Mesodermal cell (in vitro differentiated cells): ENCODE data around the gene SLC29A2.
A peak's percentile ranks its signal among the peaks of the same experiment; 100 is the strongest.
"Not testable (repeated sequence)": the region's sequence is repeated elsewhere in the genome, so short reads cannot be mapped to it uniquely, and the experiment has no call there.

Source experiments
- H3K27ac ChIP-seq: 2 replicates; pipeline ENCODE4 v1.7.0; 2013; ENCODE audit warnings: mild to moderate bottlenecking, low read depth, low read length, moderate library complexity; ENCODE audit not compliant: severe bottlenecking
- H3K36me3 ChIP-seq: 2 replicates; pipeline ENCODE4 v1.7.1; 2013; ENCODE audit warnings: mild to moderate bottlenecking, low read length, moderate library complexity; ENCODE audit not compliant: control insufficient read depth, insufficient read depth
- H3K4me1 ChIP-seq: one replicate; pipeline ENCODE4 v1.7.1; 2013; ENCODE audit warnings: mild to moderate bottlenecking, low read length; ENCODE audit not compliant: insufficient read depth, control insufficient read depth, poor library complexity, severe bottlenecking
- H3K4me3 ChIP-seq: 2 replicates; pipeline ENCODE4 v1.7.0; 2013; ENCODE audit warnings: low read length, control low read depth, mild to moderate bottlenecking; ENCODE audit not compliant: insufficient read depth, poor library complexity, severe bottlenecking; ENCODE audit errors: extremely low read depth
- H3K9me3 ChIP-seq: 2 replicates; pipeline ENCODE4 v1.7.1; 2013; ENCODE audit warnings: mild to moderate bottlenecking, low read length, moderate library complexity; ENCODE audit not compliant: control insufficient read depth
- WGBS, 2 experiments: methylation state at CpG; one replicate each; pipeline ENCODE4 v1.1.5; 2013; ENCODE audit warnings: missing lambda C conversion rate in 2 of 2; ENCODE audit not compliant: insufficient coverage in 2 of 2; 5-methylcytosine and 5-hydroxymethylcytosine counted together

Gene SLC29A2

DNA sequence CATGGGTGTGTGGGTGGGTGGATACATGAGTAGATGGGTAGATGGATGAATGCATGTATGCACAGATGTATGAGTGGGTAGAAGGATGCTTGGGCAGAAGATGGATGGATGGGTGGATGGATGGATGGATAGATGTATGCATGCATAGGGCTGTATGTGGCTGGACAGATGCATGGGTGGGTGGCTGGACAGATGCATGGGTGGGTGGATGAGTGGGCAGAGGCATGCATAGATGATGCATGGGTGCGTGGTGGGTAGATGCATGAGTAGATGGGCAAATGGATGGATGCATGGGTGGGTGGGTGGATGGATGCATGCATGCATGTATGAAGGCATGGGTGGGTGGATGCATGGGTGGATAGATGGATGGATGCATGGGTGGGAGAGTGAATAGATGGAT lies 47.9 kb downstream of the SLC29A2 start:
- H3K27ac ChIP-seq: no peak overlapping the region
- H3K4me1 ChIP-seq: peaks cover 45% of the 10 kb centered on the region
- no peak overlapping the region for H3K4me3 ChIP-seq
- H3K9me3 ChIP-seq: peaks cover 3% of the 10 kb centered on the region
- no peaks in the 10 kb centered on the region for H3K36me3 ChIP-seq
- 100% methylated on average over 1 of the region's 1 CpG for WGBS, 2 experiments

DNA sequence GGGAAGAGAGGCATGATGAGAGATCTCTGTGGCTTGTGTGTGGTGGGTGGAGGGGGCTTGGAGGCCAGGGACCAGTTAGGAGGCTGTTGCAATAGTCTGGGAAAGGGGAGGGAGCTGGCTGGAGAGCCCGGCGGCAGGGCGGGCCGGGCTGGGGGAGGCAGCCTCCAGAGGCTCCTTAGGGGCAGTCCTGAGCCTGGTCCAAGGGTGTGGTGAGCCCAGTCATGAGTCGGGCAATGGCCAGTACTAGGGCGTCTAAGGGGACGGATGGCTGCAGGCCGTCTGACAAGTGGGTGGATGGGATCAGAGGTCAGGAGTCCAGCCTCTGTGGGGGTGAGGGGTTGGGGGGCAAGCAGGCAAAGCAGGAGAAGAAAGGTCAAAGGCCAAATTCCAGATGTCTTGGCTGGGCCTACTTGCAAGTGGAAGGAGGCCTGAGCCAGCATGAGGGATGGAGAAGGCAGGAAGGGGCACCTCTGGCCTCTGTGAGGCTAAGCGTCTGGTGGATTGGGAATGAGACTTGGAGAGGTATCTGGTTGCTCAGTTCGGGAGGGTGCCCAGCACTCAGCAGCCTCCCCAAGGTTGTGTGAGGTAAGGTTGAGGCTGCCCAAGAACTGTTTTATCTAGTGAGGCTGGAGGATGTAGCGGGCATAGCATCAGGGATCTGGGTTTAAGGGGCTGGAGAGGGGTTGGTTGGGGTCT lies 48.7 kb downstream of the SLC29A2 start:
- H3K36me3 ChIP-seq: no peaks in the 10 kb centered on the region
- WGBS, 2 experiments: 84 to 96% methylated on average over 7 to 11 of the region's 11 CpGs
- no peak overlapping the region for H3K4me3 ChIP-seq
- H3K4me1 ChIP-seq: peaks cover 47% of the 10 kb centered on the region
- no peak overlapping the region for H3K27ac ChIP-seq
- H3K9me3 ChIP-seq: peaks cover 3% of the 10 kb centered on the region

DNA sequence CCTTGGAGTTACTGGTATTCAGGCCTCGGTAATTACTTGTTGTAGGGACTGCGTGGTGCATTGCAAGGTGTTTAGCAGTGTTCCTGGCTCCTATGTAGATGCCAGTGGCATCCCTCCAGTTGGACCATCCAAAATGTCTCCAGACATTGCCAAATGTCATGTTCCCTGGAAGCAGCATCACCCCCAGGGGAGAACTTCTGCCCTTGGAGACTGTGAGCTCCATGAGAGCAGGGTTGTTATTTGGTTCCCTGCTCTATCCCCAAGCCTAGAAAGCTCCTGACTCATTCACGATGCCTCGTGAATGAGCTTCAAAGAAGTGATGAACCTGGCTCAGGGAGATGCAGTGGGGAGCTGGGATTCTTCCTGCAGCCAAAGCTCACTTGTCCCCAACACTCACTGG lies 50.0 kb downstream of the SLC29A2 start:
- H3K27ac ChIP-seq: peak overlapping the region; percentile 16
- no peaks in the 10 kb centered on the region for H3K36me3 ChIP-seq
- 94 to 100% methylated on average over 4 of the region's 4 CpGs for WGBS, 2 experiments
- H3K9me3 ChIP-seq: peaks cover 3% of the 10 kb centered on the region
- H3K4me1 ChIP-seq: peaks cover 45% of the 10 kb centered on the region
- H3K4me3 ChIP-seq: no peak overlapping the region

DNA sequence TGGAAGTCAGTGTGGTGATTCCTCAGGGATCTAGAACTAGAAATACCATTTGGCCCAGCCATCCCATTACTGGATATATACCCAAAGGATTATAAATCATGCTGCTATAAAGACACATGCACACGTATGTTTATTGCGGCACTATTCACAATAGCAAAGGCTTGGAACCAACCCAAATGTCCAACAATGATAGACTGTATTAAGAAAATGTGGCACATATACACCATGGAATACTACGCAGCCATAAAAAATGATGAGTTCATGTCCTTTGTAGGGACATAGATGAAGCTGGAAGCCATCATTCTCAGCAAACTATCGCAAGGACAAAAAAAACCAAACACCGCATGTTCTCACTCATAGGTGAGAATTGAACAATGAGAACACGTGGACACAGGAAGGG lies 50.8 kb downstream of the SLC29A2 start:
- H3K27ac ChIP-seq, H3K9me3 ChIP-seq, H3K36me3 ChIP-seq, H3K4me3 ChIP-seq: not testable (repeated sequence)
- 100% methylated on average over 1 of the region's 6 CpGs; no CpG with 5 or more reads in 1 of the 2 experiments for WGBS, 2 experiments
- H3K4me1 ChIP-seq: peaks cover 47% of the 10 kb centered on the region

DNA sequence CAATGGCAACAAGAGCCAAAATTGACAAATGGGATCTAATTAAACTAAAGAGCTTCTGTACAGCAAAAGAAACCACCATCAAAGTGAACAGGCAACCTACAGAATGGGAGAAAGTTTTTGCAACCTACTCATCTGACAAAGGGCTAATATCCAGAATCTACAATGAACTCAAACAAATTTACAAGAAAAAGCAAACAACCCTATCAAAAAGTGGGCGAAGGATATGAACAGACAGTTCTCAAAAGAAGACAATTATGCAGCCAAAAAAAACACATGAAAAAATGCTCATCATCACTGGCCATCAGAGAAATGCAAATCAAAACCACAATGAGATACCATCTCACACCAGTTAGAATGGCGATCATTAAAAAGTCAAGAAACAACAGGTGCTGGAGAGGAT lies 51.3 kb downstream of the SLC29A2 start:
- not testable (repeated sequence) for H3K27ac ChIP-seq, H3K36me3 ChIP-seq, H3K4me3 ChIP-seq, H3K9me3 ChIP-seq
- peaks cover 47% of the 10 kb centered on the region for H3K4me1 ChIP-seq
- no CpG with 5 or more reads among the region's 2 CpGs for WGBS, 2 experiments

DNA sequence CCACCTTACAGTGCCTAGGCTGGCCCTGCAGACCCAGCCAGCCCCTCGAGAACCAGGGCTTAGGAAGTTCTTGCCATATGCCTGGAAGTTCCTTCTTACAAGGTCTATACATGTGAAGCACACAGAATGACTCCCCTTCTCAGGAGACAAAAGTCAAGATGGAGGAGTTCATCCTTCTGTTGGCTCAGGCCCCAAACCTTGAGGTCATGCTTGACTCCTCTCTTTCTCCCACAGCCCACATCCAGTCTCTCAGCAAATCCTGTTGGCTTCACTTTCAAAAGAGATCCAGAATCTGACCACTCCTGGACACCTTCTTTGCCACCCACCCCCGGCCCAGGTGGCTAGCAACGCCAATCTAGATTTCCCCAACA lies 53.0 kb downstream of the SLC29A2 start:
- peaks cover 53% of the 10 kb centered on the region for H3K4me1 ChIP-seq
- no peaks in the 10 kb centered on the region for H3K36me3 ChIP-seq
- WGBS, 2 experiments: 94% methylated on average over 2 of the region's 3 CpGs; no CpG with 5 or more reads in 1 of the 2 experiments
- H3K4me3 ChIP-seq: no peak overlapping the region
- H3K9me3 ChIP-seq: peaks cover 3% of the 10 kb centered on the region
- H3K27ac ChIP-seq: peak overlapping the region; percentile 95

DNA sequence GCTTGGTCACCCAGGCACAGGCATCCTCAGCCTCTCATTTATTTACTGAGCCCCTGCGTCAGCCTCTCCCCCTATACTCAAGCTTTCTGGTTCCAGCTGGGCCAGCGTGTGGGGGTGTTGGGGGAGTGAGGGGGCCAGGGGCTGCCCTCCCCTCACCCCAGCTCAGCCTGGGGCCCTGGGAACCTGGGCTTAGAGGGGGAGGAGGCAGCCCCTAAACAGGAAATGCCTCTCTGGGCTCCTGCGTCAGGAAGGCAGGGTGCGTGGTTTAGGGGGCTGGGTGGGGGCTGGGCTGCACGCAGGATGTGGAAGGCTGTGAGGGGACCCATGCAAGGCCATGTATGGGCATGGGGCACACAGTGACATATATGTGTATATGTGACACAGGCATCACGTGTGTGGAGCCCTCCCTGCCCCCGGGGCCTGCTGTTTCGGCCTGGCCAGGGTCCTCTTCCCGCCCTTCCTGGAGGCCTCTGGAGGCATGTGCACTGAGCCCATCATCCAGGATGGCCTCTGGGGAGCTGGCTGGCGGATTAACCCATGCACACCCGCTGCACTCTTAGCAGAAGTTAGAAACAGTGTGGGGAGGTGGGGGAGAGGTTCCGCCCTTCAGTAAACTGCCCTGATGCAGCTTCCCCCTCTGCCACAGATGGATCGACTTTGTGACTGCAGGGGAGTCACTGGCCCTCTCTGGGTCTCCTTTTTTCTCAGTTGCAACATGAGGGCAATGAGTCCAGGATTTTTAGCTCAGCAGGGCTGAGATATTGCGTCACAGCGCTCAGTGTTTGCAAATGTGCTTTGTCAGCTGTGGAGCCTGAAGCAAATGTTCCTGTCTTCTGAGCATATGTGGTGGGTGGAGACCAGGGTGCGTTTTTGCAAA lies 53.6 kb downstream of the SLC29A2 start:
- Histone ChIP-seq H3K4me1 (peaks cover 53% of the 10 kb centered on the region), H3K36me3 (no peaks in the 10 kb centered on the region), H3K27ac (peak overlapping the region; percentile 95), H3K4me3 (no peak overlapping the region), H3K9me3 (peaks cover 3% of the 10 kb centered on the region)
- 43 to 47% methylated on average over 9 to 12 of the region's 16 CpGs for WGBS, 2 experiments

DNA sequence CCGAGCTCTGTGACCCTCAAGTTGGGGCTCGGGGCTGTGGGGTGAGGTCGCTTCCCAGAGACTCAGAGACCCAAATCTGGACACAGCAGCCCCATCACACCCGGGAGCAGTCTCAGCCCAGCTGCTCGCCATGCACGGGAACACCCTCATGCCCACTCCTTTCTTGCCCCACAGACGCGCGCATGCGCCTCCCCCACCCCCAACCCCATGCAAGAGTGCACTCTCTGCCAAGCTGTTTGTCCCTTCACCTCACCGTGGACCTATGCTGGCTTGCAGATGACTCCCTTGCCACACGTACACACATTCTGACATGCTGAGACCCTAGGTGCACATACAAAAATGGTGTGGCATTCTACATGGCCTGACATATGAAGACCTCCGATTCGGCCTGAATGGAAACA lies 54.2 kb downstream of the SLC29A2 start:
- Histone ChIP-seq H3K4me1 (peaks cover 53% of the 10 kb centered on the region), H3K27ac (peak overlapping the region; percentile 95), H3K9me3 (peaks cover 3% of the 10 kb centered on the region), H3K4me3 (peak overlapping the region; percentile 23), H3K36me3 (no peaks in the 10 kb centered on the region)
- 22 to 33% methylated on average over 12 to 13 of the region's 14 CpGs for WGBS, 2 experiments

DNA sequence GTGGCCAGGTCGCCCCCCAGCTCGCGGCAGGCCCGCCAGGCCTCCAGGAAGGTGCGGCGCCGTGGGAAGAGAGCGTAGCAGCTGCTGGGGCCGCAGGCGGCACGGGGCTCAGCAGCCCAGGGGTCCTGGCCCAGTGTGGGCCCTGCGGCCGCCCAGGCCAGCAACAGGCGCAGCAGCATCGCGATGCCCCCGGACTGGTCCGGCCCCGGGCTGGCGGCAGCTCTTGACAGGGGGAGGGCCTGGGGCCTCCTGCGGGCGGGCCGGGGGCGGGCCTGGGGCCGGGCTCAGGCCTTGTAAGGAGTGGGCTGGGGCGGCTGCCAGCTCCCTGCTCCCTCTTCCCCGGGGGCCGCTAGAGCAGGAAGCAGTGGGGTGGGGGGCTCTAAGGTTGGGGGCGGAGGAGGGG lies 54.7 kb downstream of the SLC29A2 start, which contains the start of gene CD248:
CD248 (minus strand) TSS at position 196 of the 403 bp plus-strand sequence; CDS start at position 179, 17 bp downstream.
- H3K27ac ChIP-seq: peak within 1 kb of the TSS; percentile 95
- WGBS, 2 experiments: 35 to 48% methylated on average over 11 to 14 of the region's 29 CpGs

DNA sequence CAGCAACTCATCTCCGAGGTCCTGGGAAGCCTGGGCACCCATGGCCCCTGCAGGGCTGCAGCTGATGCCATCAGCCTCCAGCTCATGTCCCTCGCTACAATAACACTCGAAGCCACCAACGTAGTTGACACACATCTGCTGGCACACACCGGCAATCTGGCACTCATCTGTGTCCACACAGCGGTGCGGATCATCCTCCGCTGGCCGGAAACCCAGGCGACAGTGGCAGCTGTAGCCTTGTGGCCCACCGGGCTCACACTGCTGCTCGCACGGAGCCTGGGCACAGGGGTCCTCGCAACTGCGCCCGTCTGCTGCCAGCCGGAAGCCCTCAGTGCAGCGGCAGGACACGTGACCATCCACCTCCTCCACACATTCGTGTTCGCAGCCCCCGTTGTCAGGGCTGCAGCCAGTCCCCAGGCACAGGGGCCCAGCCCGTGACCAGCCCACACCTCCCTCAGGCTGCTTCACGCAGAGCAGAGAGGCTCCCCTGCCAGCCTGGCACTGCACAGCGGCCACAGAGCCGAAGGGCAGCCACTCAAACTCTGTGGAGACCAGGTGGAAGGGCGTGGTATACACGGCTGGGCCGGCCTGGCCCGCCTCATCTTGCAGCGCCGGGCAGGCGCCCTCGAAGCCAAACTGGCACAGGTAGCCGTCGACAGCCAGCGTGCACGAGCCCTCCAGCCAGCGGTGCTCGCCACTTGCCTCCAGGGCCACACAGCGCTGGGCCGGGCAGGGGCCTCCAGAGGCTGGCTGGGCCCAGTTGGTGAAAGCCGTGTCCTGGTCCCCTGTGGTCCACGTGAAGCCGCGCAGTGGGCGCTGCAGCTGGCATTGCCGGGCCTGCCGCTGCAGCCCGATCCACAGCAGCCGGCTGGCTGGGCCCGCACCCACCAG lies 55.4 kb downstream of the SLC29A2 start:
- Histone ChIP-seq H3K4me3 (peak overlapping the region; percentile 23), H3K27ac (no peak overlapping the region)
- WGBS, 2 experiments: 93% methylated on average over 52 of the region's 52 CpGs

More for the DNA sequence above, 54.7 kb downstream of the SLC29A2 start, which contains the start of gene CD248:
- peaks cover 3% of the 10 kb centered on the region for H3K9me3 ChIP-seq
- peaks cover 53% of the 10 kb centered on the region for H3K4me1 ChIP-seq
- H3K4me3 ChIP-seq: peak within 1 kb of the TSS; percentile 23
- no peaks in the 10 kb centered on the region for H3K36me3 ChIP-seq

More for the DNA sequence above, 55.4 kb downstream of the SLC29A2 start:
- Histone ChIP-seq H3K9me3 (peaks cover 3% of the 10 kb centered on the region), H3K4me1 (peaks cover 57% of the 10 kb centered on the region), H3K36me3 (no peaks in the 10 kb centered on the region)
